Measurements from ENCODE around the gene ALPL. TPM values are rescaled to one million over a fixed set of nuclear protein-coding genes. Genes with fewer than 3 reads are reported as not detected.

The ALPL gene
- total RNA-seq, 1 donor from 2014 or later = 4.9 TPM

GRCh38 chr1:21525340-21525717 lies 16.1 kb downstream of the ALPL start:
- DNase-seq (ENCODE audit: low spot score in 2 of 2) (no peak), FAIRE-seq (no peak)

GRCh38 chr1:21526441-21526840 lies 17.2 kb downstream of the ALPL start:
- DNase-seq (ENCODE audit: low spot score in 2 of 2) (no peak), FAIRE-seq (no peak)

- DNase-seq (ENCODE audit: low spot score in 2 of 2) (no peak), FAIRE-seq (no peak)
Observed at GRCh38 chr1:21530368-21531016, 21.3 kb downstream of the ALPL start.

GRCh38 chr1:21531241-21531640 lies 22.0 kb downstream of the ALPL start:
- no peak for DNase-seq (ENCODE audit: low spot score in 2 of 2)
- FAIRE-seq = no peak

- no peak for DNase-seq (ENCODE audit: low spot score in 2 of 2)
- no peak for FAIRE-seq
Observed at GRCh38 chr1:21532496-21532895, 23.3 kb downstream of the ALPL start.

GRCh38 chr1:21532992-21533534 lies 23.8 kb downstream of the ALPL start:
- DNase-seq (ENCODE audit: low spot score in 2 of 2) (no peak), FAIRE-seq (no peak)

GRCh38 chr1:21534146-21534545 lies 24.9 kb downstream of the ALPL start:
- FAIRE-seq (no peak), DNase-seq (ENCODE audit: low spot score in 2 of 2) (no peak)

GRCh38 chr1:21534674-21535378 lies 25.6 kb downstream of the ALPL start:
- DNase-seq (ENCODE audit: low spot score in 2 of 2) (no peak), FAIRE-seq (no peak)

GRCh38 chr1:21536218-21536617 lies 27.0 kb downstream of the ALPL start:
- DNase-seq (ENCODE audit: low spot score in 2 of 2) = no peak
- FAIRE-seq = no peak

- FAIRE-seq (no peak), DNase-seq (ENCODE audit: low spot score in 2 of 2) (no peak)
Observed at GRCh38 chr1:21537511-21537931, 28.3 kb downstream of the ALPL start.

GRCh38 chr1:21537932-21538630 lies 28.9 kb downstream of the ALPL start:
- FAIRE-seq (no peak), DNase-seq (ENCODE audit: low spot score in 2 of 2) (no peak)

GRCh38 chr1:21539933-21540332 lies 30.7 kb downstream of the ALPL start:
- DNase-seq (ENCODE audit: low spot score in 2 of 2) = no peak
- no peak for FAIRE-seq

- DNase-seq (ENCODE audit: low spot score in 2 of 2) = no peak
- FAIRE-seq = no peak
Observed at GRCh38 chr1:21541329-21541728, 32.1 kb downstream of the ALPL start.

GRCh38 chr1:21541835-21542234 lies 32.6 kb downstream of the ALPL start:
- no peak for FAIRE-seq

GRCh38 chr1:21543598-21543997 lies 34.4 kb downstream of the ALPL start:
- no peak for DNase-seq (ENCODE audit: low spot score in 2 of 2)
- FAIRE-seq = no peak

More at GRCh38 chr1:21541835-21542234, 32.6 kb downstream of the ALPL start:
- DNase-seq (ENCODE audit: low spot score in 2 of 2) = no peak

GRCh38 chr1:21544095-21544494 lies 34.9 kb downstream of the ALPL start:
- FAIRE-seq = no peak
- no peak for DNase-seq (ENCODE audit: low spot score in 2 of 2)

GRCh38 chr1:21546122-21546825 lies 37.1 kb downstream of the ALPL start:
- DNase-seq (ENCODE audit: low spot score in 2 of 2) = no peak
- no peak for FAIRE-seq

GRCh38 chr1:21547876-21548275 lies 38.7 kb downstream of the ALPL start:
- DNase-seq (ENCODE audit: low spot score in 2 of 2) (no peak), FAIRE-seq (no peak)

- no peak for DNase-seq (ENCODE audit: low spot score in 2 of 2)
Observed at GRCh38 chr1:21550097-21550496, 40.9 kb downstream of the ALPL start.

GRCh38 chr1:21550866-21551475 lies 41.7 kb downstream of the ALPL start:
- DNase-seq (ENCODE audit: low spot score in 2 of 2) = no peak
- FAIRE-seq = no peak

More at GRCh38 chr1:21550097-21550496, 40.9 kb downstream of the ALPL start:
- no peak for FAIRE-seq
